Middle frontal gyrus (tissue), 1 donor: ENCODE data around the gene NDUFB11.
"Not testable (repeated sequence)": the region's sequence is repeated elsewhere in the genome, so short reads cannot be mapped to it uniquely, and the experiment has no call there.

Experiments used
- DNase-seq: peaks from one replicate; pipeline ENCODE4 v3.0.0-alpha.2; 2015; ENCODE audit warnings: low spot score; ENCODE audit errors: extremely low spot score

NDUFB11 gene

GRCh38 chrX:47146936-47147859 is 2.7 kb upstream of the NDUFB11 start:
- no peak for DNase-seq

GRCh38 chrX:47146121-47146935 is 1.8 kb upstream of the NDUFB11 start:
- DNase-seq: no peak

GRCh38 chrX:47145395-47146120 is 1.1 kb upstream of the NDUFB11 start:
- DNase-seq: no peak

GRCh38 chrX:47143894-47144625 is 442 bp downstream of the NDUFB11 start:
- DNase-seq: no peak

GRCh38 chrX:47138171-47138570 is 6.3 kb downstream of the NDUFB11 start:
- DNase-seq: no peak

- DNase-seq: not testable (repeated sequence)
Observed at GRCh38 chrX:47135650-47136049, 8.9 kb downstream of the NDUFB11 start.

- no peak for DNase-seq
Observed at GRCh38 chrX:47133493-47133892, 11.0 kb downstream of the NDUFB11 start.

- no peak for DNase-seq
Observed at GRCh38 chrX:47129899-47130358, 14.6 kb downstream of the NDUFB11 start.

- peak; percentile 80 for DNase-seq
Observed at GRCh38 chrX:47129157-47129898, 15.2 kb downstream of the NDUFB11 start.

- DNase-seq: not testable (repeated sequence)
Observed at GRCh38 chrX:47124466-47124865, 20.0 kb downstream of the NDUFB11 start.

- not testable (repeated sequence) for DNase-seq
Observed at GRCh38 chrX:47116551-47117110, 27.9 kb downstream of the NDUFB11 start.

- DNase-seq: no peak
Observed at GRCh38 chrX:47112316-47112954, 32.1 kb downstream of the NDUFB11 start.

- DNase-seq: not testable (repeated sequence)
Observed at GRCh38 chrX:47110936-47111615, 33.4 kb downstream of the NDUFB11 start.

- DNase-seq: no peak
Observed at GRCh38 chrX:47101206-47101605, 43.3 kb downstream of the NDUFB11 start.

GRCh38 chrX:47098338-47099094 is 46.0 kb downstream of the NDUFB11 start:
- DNase-seq: no peak

- no peak for DNase-seq
Observed at GRCh38 chrX:47097018-47097417, 47.5 kb downstream of the NDUFB11 start.

GRCh38 chrX:47093860-47094259 is 50.6 kb downstream of the NDUFB11 start:
- no peak for DNase-seq

GRCh38 chrX:47093248-47093647 is 51.3 kb downstream of the NDUFB11 start:
- no peak for DNase-seq
